SK-N-SH (cell line): Measurements from ENCODE around the gene ELF5. TPM values are rescaled to one million over a fixed set of nuclear protein-coding genes. Genes with fewer than 3 reads are reported as not detected.

Source experiments
- CTCF ChIA-PET: fragments of 300-600, 350-600 bp; formaldehyde crosslinking; extraction: SDS; loops from one replicate; lab custom pipeline; 2021; lab: Yijun Ruan, JAX
- POLR2A ChIA-PET: fragments of 350-600 bp; sonication (Branson Sonifier 250); formaldehyde crosslinking; extraction: SDS; loops from one replicate; lab custom pipeline; 2020; ENCODE audit warnings: antibody characterized with exemption, inconsistent platforms; lab: Yijun Ruan, JAX
- DNase-seq: peaks from one replicate; pipeline ENCODE4 v3.0.0; 2012
- H2AFZ ChIP-seq: fragments of 200-600 bp; sonication (generic); 2 replicates; pipeline ENCODE4 v1.8.1; 2016; ENCODE audit warnings: antibody characterized with exemption, mild to moderate bottlenecking, low read depth
- H3F3A ChIP-seq: fragments of 200-600 bp; sonication (generic); replicated peaks from 2 replicates; pipeline ENCODE3; 2016; ENCODE audit warnings: antibody characterized with exemption, mild to moderate bottlenecking; ENCODE audit not compliant: insufficient read depth
- H3K27ac ChIP-seq, 2 experiments: fragments of 200-500 bp in 1 of 2; fragments of 200-600 bp in 1 of 2; sonication (Bioruptor generic) in 1 of 2; sonication (generic), shearing (Covaris generic) in 1 of 2; 2 replicates each; pipeline versions ENCODE4 v1.5.1 to v1.6.1; 2014 to 2016; ENCODE audit warnings: low read depth in 2 of 2, inconsistent platforms in 1 of 2, low read length in 1 of 2, mild to moderate bottlenecking in 1 of 2, mixed read lengths in 1 of 2
- H3K27me3 ChIP-seq: fragments of 200-600 bp; sonication (generic), shearing (Covaris generic); 2 replicates; pipeline ENCODE4 v1.6.1; 2016; ENCODE audit warnings: mixed run types; ENCODE audit not compliant: insufficient read depth
- H3K36me3 ChIP-seq, 2 experiments: fragments of 200-500 bp in 1 of 2; fragments of 200-600 bp in 1 of 2; sonication (Bioruptor generic) in 1 of 2; sonication (generic) in 1 of 2; replicated peaks in 1 of 2; 2 replicates each; pipeline versions ENCODE3 to v1.5.1; 2014 to 2016; ENCODE audit warnings: low read length in 1 of 2, mild to moderate bottlenecking in 1 of 2; ENCODE audit not compliant: insufficient read depth in 2 of 2, control insufficient read depth in 1 of 2
- H3K4me1 ChIP-seq, 2 experiments: fragments of 200-500 bp in 1 of 2; fragments of 200-600 bp in 1 of 2; sonication (Bioruptor generic) in 1 of 2; sonication (generic), shearing (Covaris generic) in 1 of 2; 2 replicates each; pipeline versions ENCODE4 v1.5.1 to v1.6.1; 2014 to 2016; ENCODE audit warnings: low read depth in 1 of 2, low read length in 1 of 2, mixed run types in 1 of 2; ENCODE audit not compliant: insufficient read depth in 2 of 2, control insufficient read depth in 1 of 2
- H3K4me2 ChIP-seq: fragments of 200-600 bp; sonication (generic), shearing (Covaris generic); 2 replicates; pipeline ENCODE4 v1.6.1; 2017; ENCODE audit warnings: mixed run types
- H3K4me3 ChIP-seq, 2 experiments: fragments of 200-500 bp in 1 of 2; fragments of 200-600 bp in 1 of 2; sonication (Bioruptor generic) in 1 of 2; sonication (generic), shearing (Covaris generic) in 1 of 2; 2 replicates each; pipeline versions ENCODE4 v1.5.1 to v1.8.1; 2014 to 2016; ENCODE audit warnings: low read depth in 2 of 2, inconsistent platforms in 1 of 2, low read length in 1 of 2, mild to moderate bottlenecking in 1 of 2, mixed read lengths in 1 of 2, moderate library complexity in 1 of 2
- H3K79me2 ChIP-seq: fragments of 200-600 bp; sonication (generic); 2 replicates; pipeline ENCODE4 v1.8.1; 2017; ENCODE audit warnings: mild to moderate bottlenecking; ENCODE audit not compliant: insufficient read depth
- H3K9ac ChIP-seq: fragments of 200-600 bp; sonication (generic); 2 replicates; pipeline ENCODE4 v1.6.1; 2017; ENCODE audit warnings: mixed run types
- H3K9me2 ChIP-seq: fragments of 200-600 bp; sonication (generic); 2 replicates; pipeline ENCODE4 v1.6.1; 2017; ENCODE audit warnings: mixed run types
- H3K9me3 ChIP-seq: fragments of 200-600 bp; sonication (generic); 2 replicates; pipeline ENCODE4 v1.6.1; 2017; ENCODE audit warnings: mixed run types, mild to moderate bottlenecking, moderate library complexity
- H4K20me1 ChIP-seq: fragments of 200-600 bp; sonication (generic); 2 replicates; pipeline ENCODE4 v1.6.1; 2017; ENCODE audit warnings: mild to moderate bottlenecking, mixed run types; ENCODE audit not compliant: insufficient read depth
- CHD2 ChIP-seq: fragments of 150-350 bp; IDR thresholded peaks from 2 replicates; pipeline ENCODE4 v1.6.1; 2018; ENCODE audit warnings: low read length; ENCODE audit not compliant: partially characterized antibody
- ELF1 ChIP-seq: IDR thresholded peaks from 2 replicates; pipeline ENCODE4 v1.4.0; 2012
- EP300 ChIP-seq, 2 experiments: IDR thresholded peaks; 2 replicates each; pipeline versions ENCODE4 v1.4.0 to v1.6.1; 2012; ENCODE audit warnings: borderline replicate concordance in 1 of 2, low read depth in 1 of 2, low read length in 1 of 2
- FOSL2 ChIP-seq: IDR thresholded peaks from 2 replicates; pipeline ENCODE4 v1.4.0; 2012; ENCODE audit warnings: low read depth, mild to moderate bottlenecking, moderate library complexity, borderline replicate concordance
- FOXM1 ChIP-seq: IDR thresholded peaks from 2 replicates; pipeline ENCODE4 v1.4.0; 2012; ENCODE audit warnings: low read depth, mild to moderate bottlenecking
- GABPA ChIP-seq: IDR thresholded peaks from 2 replicates; pipeline ENCODE4 v1.4.0; 2012; ENCODE audit warnings: low read depth, mild to moderate bottlenecking
- NFIC ChIP-seq: IDR thresholded peaks from 2 replicates; pipeline ENCODE4 v1.4.0; 2012; ENCODE audit warnings: borderline replicate concordance
- NRF1 ChIP-seq: IDR thresholded peaks from 2 replicates; pipeline ENCODE4 v1.6.1; 2012; ENCODE audit warnings: low read depth, mild to moderate bottlenecking, low read length
- POLR2AphosphoS5 ChIP-seq: IDR thresholded peaks from 2 replicates; pipeline ENCODE4 v1.6.1; 2012; ENCODE audit warnings: low read depth, low read length
- RFX5 ChIP-seq: IDR thresholded peaks from 2 replicates; pipeline ENCODE4 v1.6.1; 2012; ENCODE audit warnings: mild to moderate bottlenecking, improper control_type of control experiment, low read length
- RXRA ChIP-seq: IDR thresholded peaks from 2 replicates; pipeline ENCODE4 v1.4.0; 2012; ENCODE audit warnings: low read depth, mild to moderate bottlenecking, borderline replicate concordance
- SIN3A ChIP-seq: IDR thresholded peaks from 2 replicates; pipeline ENCODE4 v1.6.1; 2012; ENCODE audit warnings: low read depth, mild to moderate bottlenecking, low read length, moderate library complexity, borderline replicate concordance
- TEAD4 ChIP-seq: IDR thresholded peaks from 2 replicates; pipeline ENCODE4 v1.4.0; 2012; ENCODE audit warnings: mild to moderate bottlenecking, borderline replicate concordance; ENCODE audit not compliant: insufficient read depth
- WGBS: methylation state at CpG from one replicate; pipeline ENCODE4 v1.1.6; 2017; ENCODE audit warnings: low lambda C conversion rate; 5-methylcytosine and 5-hydroxymethylcytosine counted together
- polyA plus RNA-seq, 3 experiments: library from polyadenylated mRNA; depleted of rRNA; stranded (reverse); fragments of >200 nt; gene quantifications; 2 replicates each; pipeline ENCODE4 v1.2.3, GENCODE V29; 2012
- TF ChIP-seq, protein P1 (sequence below): IDR thresholded peaks from 2 replicates; pipeline ENCODE4 v1.6.1; 2012; ENCODE audit warnings: mild to moderate bottlenecking, low read depth, low read length, moderate library complexity
- TF ChIP-seq, protein P2 (sequence below): IDR thresholded peaks from 2 replicates; pipeline ENCODE4 v1.4.0; 2012; ENCODE audit warnings: low read depth

Gene ELF5
- polyA plus RNA-seq, 1 of the 3 experiments (the other 2 are of a cell fraction) = not detected

DNA sequence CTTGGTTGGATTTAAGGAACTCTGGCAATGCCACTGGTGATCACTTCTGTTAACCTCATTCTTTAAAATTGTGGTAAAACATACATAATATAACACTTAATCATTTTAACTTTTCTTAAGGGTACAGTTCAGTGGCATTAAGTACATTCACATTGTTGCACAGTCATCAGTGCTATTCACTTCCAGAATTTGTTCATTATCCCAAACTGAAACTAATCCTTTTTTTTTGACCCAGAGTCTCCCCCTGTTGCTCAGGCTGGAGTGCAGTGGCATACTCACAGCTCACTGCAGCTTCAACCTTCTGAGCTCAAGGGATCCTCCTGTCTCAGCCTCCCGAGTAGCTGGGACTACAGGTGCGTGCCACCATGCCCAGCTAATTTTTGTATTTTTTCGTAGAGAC lies 10.6 kb downstream of the ELF5 start:
- Histone ChIP-seq H3K27me3 (no peaks in the 10 kb centered on the region), H3K9me3 (no peaks in the 10 kb centered on the region), H3K9ac (no peak overlapping the region), H3K79me2 (no peaks in the 10 kb centered on the region), H3F3A (no peaks in the 10 kb centered on the region), H3K27ac (no peak overlapping the region), H4K20me1 (no peaks in the 10 kb centered on the region), H3K4me2 (no peak overlapping the region), H3K4me3 (no peak overlapping the region), H3K36me3 (no peaks in the 10 kb centered on the region), H2AFZ (no peak overlapping the region), H3K4me1 (peaks cover 0 to 2% of the 10 kb centered on the region in 2 experiments; a peak in 1 of 4 replicates), H3K9me2 (no peaks in the 10 kb centered on the region)
- ChIA-PET POLR2A (no interaction called here), CTCF (interaction anchor here (0.6 to 4.6 kb wide), 4 partner anchors 10 to 136 kb away, joined by 3 to 28 read pairs (median 8); partner anchors contain the start of gene ELF5)
- 90% methylated on average over 3 of the region's 3 CpGs for WGBS
- no peak for DNase-seq
- TF ChIP-seq SIN3A = no peak

DNA sequence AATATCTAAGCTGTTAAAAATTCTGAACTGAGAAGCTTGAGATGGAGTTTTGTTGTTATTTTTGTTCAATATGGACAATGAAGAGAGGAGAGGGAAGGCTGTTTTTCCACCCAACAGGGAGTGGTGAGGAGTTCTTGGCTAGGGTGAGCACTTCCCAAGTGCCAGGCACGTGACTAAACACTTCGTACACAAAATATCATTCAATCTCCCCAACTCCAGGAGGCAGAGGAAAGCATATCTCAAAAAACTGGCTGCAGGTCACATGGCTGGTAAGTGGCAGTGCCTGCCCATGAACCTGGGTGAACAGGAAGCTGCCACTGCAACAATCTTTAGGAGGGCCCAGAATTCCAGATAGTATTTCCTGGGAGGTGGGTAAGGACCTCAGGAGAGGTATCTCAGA lies 11.6 kb downstream of the ELF5 start:
- Histone ChIP-seq H3K4me2 (no peak overlapping the region), H3K9me3 (no peaks in the 10 kb centered on the region), H3K9me2 (no peaks in the 10 kb centered on the region), H4K20me1 (no peaks in the 10 kb centered on the region), H3K9ac (no peak overlapping the region), H3K4me3 (no peak overlapping the region), H3K79me2 (no peaks in the 10 kb centered on the region), H3F3A (no peaks in the 10 kb centered on the region), H3K36me3 (no peaks in the 10 kb centered on the region), H3K27me3 (no peaks in the 10 kb centered on the region), H2AFZ (no peak overlapping the region), H3K27ac (no peak overlapping the region), H3K4me1 (peaks cover 0 to 2% of the 10 kb centered on the region in 2 experiments; a peak in 1 of 4 replicates)
- 20% methylated on average over 2 of the region's 2 CpGs for WGBS
- POLR2A ChIA-PET = no interaction called here
- DNase-seq = no peak
- TF ChIP-seq, protein P1, sequence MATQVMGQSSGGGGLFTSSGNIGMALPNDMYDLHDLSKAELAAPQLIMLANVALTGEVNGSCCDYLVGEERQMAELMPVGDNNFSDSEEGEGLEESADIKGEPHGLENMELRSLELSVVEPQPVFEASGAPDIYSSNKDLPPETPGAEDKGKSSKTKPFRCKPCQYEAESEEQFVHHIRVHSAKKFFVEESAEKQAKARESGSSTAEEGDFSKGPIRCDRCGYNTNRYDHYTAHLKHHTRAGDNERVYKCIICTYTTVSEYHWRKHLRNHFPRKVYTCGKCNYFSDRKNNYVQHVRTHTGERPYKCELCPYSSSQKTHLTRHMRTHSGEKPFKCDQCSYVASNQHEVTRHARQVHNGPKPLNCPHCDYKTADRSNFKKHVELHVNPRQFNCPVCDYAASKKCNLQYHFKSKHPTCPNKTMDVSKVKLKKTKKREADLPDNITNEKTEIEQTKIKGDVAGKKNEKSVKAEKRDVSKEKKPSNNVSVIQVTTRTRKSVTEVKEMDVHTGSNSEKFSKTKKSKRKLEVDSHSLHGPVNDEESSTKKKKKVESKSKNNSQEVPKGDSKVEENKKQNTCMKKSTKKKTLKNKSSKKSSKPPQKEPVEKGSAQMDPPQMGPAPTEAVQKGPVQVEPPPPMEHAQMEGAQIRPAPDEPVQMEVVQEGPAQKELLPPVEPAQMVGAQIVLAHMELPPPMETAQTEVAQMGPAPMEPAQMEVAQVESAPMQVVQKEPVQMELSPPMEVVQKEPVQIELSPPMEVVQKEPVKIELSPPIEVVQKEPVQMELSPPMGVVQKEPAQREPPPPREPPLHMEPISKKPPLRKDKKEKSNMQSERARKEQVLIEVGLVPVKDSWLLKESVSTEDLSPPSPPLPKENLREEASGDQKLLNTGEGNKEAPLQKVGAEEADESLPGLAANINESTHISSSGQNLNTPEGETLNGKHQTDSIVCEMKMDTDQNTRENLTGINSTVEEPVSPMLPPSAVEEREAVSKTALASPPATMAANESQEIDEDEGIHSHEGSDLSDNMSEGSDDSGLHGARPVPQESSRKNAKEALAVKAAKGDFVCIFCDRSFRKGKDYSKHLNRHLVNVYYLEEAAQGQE = no peak
- TF ChIP-seq RXRA (no peak), EP300 (IDR thresholded peaks at IDR 0.05; ENCODE audit: borderline replicate concordance in 1 of 2, low read depth in 1 of 2, low read length in 1 of 2) (no peak), FOSL2 (no peak), FOXM1 (no peak), RFX5 (no peak), CHD2 (no peak), NRF1 (no peak), POLR2AphosphoS5 (no peak), NFIC (no peak), GABPA (no peak), ELF1 (no peak), TEAD4 (no peak)
- TF ChIP-seq, protein P2, sequence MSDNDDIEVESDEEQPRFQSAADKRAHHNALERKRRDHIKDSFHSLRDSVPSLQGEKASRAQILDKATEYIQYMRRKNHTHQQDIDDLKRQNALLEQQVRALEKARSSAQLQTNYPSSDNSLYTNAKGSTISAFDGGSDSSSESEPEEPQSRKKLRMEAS = no peak
- CTCF ChIA-PET = interaction anchor here (0.6 to 4.6 kb wide), 5 partner anchors 9 to 425 kb away, joined by 3 to 28 read pairs (median 3); partner anchors contain the start of gene ELF5
